Erythroblast (primary cell): ENCODE results near the gene THSD4.

Experiments used
- DNase-seq, 2 experiments: peaks; one replicate each; lab custom pipeline; 2025; lab: John Stamatoyannopoulos, UW
- GATA1 ChIP-seq: IDR thresholded peaks from 2 replicates; pipeline ENCODE4 v1.6.1; 2011; ENCODE audit warnings: low read depth, mild to moderate bottlenecking, control low read depth, low read length, moderate library complexity
- POLR2A ChIP-seq: IDR thresholded peaks from 2 replicates; pipeline ENCODE4 v1.6.1; 2011; ENCODE audit warnings: mild to moderate bottlenecking, low read length

THSD4 gene

DNA sequence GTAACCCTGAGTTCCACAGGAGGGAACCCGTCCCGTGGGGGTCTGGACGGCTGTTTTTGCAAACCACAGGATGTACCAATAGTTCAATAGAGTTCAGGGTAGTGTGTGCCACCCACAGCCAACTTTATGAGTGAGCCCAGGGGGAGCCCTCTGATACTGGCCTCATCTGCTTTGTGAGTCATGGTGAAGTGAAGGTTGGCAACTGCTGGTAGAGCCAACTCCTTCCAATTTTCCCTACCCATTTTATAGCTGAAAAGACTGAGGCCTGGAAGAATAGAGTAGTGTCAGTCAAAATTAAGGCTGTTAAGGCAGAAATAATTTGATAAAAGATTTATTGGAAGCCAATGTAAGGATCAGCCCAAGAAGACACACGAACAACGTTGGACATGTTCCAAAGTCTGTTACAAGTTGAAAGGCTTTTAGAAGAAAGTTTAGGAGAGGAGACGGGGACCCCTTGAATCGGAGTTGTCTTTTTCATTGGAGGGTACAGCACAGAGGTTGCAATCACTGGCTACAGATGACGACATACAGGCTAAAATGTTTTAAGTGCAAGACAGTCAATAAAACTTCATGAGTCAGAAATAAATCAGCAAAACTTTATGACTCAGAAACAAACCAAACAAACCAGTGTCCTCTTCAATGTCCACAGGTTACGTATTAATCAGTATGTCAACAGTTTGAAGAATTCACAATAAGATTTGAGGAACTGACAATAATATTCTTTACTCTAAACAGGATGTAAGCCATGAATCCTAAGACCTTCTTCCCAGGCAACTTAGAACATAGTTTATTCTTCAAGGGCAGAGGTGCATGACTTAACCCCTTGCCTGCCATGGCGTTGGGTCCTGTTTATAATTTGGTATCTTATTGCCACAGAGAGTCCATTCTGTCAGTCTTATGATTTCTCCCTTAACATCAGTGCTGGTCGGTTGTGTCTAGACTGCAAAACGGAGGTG lies 632.1 kb downstream of the THSD4 start:
- DNase-seq = no peak
- TF ChIP-seq POLR2A = no peak
- TF ChIP-seq GATA1 = no peak

DNA sequence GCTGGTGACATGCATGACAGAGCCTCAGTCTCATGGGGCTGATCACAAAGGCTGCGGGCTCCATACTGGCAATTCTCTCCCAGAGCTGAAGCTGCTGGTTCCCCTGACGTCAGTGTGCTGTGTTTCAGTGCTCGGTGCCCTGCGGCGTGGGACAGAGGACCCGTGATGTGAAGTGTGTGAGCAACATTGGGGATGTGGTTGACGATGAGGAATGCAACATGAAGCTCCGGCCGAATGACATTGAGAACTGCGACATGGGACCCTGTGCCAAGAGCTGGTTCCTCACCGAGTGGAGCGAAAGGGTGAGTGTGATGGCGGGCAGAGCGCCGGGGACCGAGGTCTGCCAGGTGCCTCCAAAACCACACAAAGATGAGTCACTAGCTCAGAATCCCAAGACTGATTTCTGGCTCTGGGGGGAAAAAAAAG lies 633.0 kb downstream of the THSD4 start:
- no peak for DNase-seq
- TF ChIP-seq GATA1 = no peak
- no peak for TF ChIP-seq POLR2A

DNA sequence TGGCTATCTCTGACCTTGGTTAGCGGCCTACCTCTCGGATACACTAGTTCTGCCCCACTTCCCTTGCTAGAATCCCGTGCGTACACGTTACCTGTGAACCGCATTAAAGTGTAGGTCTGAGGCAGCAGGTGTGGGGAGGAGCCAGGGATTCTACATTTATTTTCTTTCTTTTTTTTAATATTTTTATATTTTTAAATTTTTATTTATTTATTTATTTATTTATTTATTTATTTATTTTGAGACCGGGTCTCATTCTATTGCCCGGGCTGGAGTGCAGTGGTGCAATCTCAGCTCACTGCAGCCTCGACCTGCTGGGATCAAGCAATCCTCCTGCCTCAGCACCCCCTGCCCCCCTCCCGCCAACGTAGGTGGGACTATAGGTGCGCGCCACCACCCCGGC lies 634.2 kb downstream of the THSD4 start:
- TF ChIP-seq GATA1 (no peak), POLR2A (no peak)
- no peak for DNase-seq

DNA sequence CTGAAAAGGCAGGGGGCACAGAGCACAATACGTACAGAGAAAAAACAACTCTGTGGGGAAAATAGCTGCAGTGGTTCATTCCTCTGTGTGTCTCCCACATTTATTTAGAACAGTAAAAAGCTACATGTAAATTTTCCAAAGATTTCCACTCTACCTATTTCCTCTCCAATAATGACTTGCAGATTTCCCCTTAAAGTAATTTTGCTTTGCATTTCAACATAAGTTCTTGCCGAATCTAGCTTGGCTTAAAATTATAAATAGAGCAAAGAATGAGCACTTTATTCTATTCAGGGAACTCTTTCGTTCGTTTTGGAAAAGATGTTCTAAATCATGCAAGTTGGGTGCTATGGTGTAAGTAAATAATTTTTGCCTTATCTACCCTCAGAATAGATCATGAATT lies 636.9 kb downstream of the THSD4 start:
- DNase-seq = no peak
- TF ChIP-seq POLR2A (no peak), GATA1 (no peak)

DNA sequence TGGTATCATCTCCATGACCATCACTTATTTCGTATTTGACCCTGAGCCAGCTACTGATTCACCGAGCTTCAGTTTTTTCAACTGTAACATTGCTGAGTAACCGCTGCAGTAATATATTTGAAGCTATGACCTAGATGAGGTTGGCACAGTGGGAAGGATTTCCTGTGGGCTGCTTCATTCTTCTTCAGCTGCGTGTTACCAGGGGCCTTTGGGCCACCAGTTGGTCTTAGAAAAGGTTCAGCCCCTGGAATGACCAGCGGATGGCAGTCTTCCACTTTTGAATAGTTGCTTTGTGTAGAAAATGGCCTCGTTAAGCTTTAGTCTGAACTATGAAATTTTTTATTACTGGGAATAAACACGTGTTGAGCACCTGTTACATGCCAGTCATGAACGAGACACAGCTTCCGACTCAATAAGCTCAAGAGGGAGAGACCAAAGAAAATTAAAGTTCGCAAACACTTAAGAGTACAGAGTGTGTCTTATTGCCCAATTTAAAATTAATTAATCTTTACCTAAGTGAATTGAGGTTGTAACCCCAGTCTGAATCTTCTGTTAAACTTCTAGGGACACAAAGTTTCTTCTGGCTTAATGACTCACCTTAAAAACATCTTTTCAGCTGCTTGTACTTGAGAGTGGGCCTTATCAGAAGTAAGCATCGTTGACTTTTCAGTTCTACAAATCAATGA lies 637.5 kb downstream of the THSD4 start:
- TF ChIP-seq POLR2A (no peak), GATA1 (no peak)
- peak; percentile 10 to 28 for DNase-seq

DNA sequence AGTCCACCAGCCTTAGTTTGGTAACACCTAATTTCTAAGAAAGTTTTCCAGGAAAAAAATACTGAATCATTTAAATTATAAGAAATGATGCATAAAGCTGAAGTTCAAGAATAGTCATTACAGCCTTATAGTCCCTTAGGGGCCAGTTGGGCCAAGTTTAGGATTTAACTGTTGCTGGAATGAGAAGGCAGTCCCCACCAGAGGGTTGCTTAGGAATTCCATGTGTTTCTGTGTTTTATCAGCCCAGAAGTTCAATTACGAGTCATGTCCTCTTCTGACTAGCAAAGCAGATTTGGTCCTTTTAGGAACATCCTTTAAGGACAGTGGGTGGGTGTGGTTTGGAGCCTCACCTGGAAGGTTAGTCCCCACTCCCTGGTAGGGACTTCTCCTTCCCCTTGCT lies 638.1 kb downstream of the THSD4 start:
- no peak for TF ChIP-seq GATA1
- TF ChIP-seq POLR2A = no peak
- DNase-seq = no peak

DNA sequence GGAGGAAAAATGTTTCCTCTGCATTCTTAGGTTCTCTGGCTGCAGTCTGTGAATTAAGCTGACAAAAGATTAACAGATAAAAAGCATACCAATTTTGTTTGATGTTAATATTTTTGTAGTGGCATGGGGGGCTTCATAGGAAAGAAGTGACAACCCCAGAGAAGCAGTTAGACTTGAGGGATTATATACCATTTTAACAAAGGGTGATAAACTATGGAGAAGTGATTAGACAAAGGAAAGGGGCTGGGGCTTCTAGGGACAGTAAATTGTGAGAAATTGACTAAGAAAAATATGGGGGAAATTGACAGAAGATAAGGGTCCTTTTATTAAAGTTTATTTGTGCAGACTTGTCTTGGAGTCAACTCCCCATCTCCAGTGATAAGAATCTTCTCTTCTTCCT lies 639.4 kb downstream of the THSD4 start:
- TF ChIP-seq GATA1 = no peak
- TF ChIP-seq POLR2A = no peak
- DNase-seq = no peak

DNA sequence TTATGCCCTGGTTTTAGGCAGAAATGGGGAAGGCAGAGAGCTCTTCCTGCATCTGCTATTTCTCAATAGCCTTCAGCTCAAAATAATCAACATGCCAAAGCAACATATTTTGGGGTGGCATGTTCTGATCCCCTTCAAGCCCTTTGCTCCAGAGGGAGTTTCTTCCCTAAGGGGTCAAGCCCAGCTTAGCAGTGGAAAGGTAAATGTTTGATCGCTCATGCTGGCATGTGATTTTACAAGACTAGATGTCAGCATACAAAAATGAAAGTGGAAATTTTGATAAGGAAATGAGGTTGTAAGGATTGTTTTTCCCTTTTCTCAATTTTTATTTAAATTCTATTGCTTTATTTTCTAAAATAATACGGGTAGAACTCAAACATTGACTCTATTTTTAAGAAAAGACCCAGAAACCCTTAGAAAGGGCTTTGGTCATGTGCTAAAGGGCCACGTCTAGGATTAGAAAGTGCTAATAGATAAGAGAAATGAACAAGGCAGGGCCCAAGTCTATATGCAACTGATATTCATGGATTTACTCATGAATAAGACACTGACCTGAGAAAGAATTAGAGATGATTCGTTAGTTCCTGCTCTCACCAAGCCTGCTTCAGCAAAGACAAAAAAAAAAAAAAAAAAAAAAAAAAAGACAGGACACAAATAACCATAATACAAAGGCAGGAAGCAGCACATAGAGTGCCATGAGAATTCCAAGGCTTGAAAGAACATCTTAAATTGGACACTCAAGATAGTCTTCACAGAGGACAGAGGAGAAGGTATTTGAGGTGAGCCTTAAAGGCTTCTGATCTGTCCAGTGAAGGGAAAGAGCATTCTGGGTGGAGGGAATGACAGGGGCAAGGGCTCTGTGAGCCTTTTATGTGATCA lies 640.1 kb downstream of the THSD4 start:
- TF ChIP-seq GATA1 = no peak
- TF ChIP-seq POLR2A = no peak
- no peak for DNase-seq

DNA sequence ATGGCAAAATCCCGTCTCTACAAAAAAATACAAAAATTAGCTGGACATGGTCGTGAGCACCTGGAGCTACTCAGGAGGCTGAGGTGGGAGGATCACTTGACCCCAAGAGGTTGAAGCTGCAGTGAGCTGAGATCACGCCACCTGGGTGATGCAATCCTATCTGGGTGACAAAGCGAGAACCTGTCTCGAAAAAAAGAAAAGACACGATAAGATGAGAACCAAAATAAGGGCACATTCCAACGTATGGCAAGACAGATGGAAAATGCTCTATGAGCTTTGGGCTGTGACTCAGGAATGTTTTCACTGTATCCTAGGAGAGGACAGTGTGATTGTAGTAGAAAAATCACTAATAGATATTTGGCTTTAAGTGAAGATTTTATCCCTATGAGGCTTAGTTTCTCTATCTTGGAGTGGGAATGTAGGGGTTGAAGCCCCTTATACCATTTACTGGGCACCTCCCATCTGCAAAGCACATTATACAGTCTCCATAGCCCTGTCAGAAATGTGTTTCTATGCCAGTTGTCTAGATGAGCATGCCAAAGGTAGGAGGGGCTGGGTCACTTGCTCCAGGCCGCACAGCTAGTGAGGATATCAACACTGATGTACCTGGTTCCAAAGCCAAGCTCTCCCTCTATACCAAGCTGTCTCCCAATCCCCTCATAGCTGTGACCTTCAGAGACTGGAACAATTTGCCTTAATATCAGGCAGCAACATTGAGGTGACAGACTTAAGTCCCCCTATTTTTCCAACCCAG lies 641.5 kb downstream of the THSD4 start:
- TF ChIP-seq POLR2A (no peak), GATA1 (no peak)
- DNase-seq = no peak

DNA sequence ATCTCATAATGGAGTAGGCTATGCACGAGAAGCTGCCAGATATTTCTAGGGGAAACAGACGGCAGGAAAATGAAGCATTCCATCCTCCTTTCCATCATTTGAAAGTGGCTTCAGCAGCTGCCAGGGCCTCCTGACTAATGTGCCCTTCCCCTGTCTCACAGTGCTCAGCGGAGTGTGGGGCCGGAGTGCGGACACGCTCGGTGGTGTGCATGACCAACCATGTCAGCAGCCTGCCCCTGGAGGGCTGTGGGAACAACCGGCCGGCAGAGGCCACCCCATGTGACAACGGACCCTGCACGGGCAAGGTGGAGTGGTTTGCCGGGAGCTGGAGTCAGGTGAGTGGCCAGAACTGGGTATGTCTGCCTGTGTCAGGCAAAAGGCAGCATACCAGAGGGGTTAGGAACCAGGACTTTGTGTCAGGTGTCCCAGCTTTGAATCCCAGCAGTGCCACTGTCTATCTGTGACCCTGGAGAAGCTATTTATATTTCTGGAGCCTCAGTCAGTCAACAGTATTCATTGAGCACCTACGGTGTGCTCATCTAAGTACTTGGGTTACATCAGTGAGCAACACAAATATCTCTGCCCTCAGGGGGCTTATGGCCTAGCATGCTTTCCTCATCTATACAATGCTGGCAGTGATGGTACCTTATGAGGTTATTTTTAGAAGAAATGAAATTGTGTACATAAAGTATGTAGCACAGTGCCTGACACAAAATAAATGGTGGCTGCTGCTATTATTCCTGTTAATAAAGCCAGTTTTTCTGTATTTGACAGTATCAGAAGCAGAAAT lies 642.7 kb downstream of the THSD4 start:
- TF ChIP-seq POLR2A (no peak), GATA1 (no peak)
- no peak for DNase-seq

DNA sequence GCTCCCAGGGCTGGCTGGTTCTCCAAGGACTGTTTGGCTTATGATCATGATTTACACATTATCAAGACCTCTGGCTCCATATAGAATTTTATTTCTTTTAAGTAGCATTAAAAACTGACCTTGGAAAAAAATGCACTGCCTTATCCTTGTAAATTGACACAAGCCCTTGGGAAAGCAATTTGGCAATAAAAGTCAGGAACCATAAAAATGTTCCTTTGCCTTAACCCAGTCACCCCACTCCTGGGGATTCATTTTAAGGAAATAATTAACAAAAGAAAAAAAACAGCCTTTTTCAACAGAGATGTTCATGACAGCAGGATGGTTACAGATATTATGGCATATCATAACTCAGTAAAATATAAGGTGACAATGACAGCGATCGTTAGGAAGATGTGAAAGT lies 643.4 kb downstream of the THSD4 start:
- TF ChIP-seq POLR2A = no peak
- no peak for TF ChIP-seq GATA1
- DNase-seq = no peak

DNA sequence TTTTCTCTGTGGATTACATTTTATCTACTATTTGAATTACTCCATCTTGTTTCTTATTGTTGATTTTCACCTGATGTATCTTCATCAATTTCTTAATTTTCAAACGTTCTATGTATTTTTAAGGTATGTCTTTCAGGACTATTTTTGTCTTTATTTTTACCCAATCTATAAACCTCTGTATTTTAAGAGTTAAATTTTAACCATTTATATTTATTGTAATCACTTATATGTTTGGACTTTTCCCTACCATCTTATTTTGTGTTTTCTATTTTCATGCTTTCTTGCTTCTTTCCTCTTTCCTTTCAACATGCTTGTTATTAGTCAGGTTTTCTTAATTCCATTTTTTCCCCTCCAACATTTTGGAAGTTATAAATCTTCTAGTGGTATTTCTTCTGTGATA lies 645.6 kb downstream of the THSD4 start:
- TF ChIP-seq GATA1 (no peak), POLR2A (no peak)
- DNase-seq = no peak
